ENCODE data around the gene PRAMEF20. TPM values are rescaled to one million over a fixed set of nuclear protein-coding genes. Genes with fewer than 3 reads are reported as not detected.
"Not testable (repeated sequence)": the region's sequence is repeated elsewhere in the genome, so short reads cannot be mapped to it uniquely, and the experiment has no call there.

Gene PRAMEF20
- total RNA-seq (ENCODE audit: unreplicated experiment): not detected
- long read RNA-seq: 0 reads

- DNase-seq; H3K4me1 Mint-ChIP-seq (ENCODE audit: low read depth, unreplicated experiment); H3K27ac Mint-ChIP-seq (ENCODE audit: unreplicated experiment); H3K9me3 Mint-ChIP-seq (ENCODE audit: unreplicated experiment); H3K27me3 Mint-ChIP-seq (ENCODE audit: unreplicated experiment); H3K4me3 Mint-ChIP-seq (ENCODE audit: unreplicated experiment); H3K36me3 Mint-ChIP-seq (ENCODE audit: unreplicated experiment): not testable (repeated sequence)
Observed at GRCh38 chr1:13410150-13410549, at the start of gene PRAMEF20. PRAMEF20 (plus strand) TSS chr1:13410450; CDS start chr1:13416355, 5,905 bp downstream.

- DNase-seq; H3K4me3 Mint-ChIP-seq (ENCODE audit: unreplicated experiment); H3K9me3 Mint-ChIP-seq (ENCODE audit: unreplicated experiment); H3K36me3 Mint-ChIP-seq (ENCODE audit: unreplicated experiment); H3K27ac Mint-ChIP-seq (ENCODE audit: unreplicated experiment); H3K4me1 Mint-ChIP-seq (ENCODE audit: low read depth, unreplicated experiment); H3K27me3 Mint-ChIP-seq (ENCODE audit: unreplicated experiment): not testable (repeated sequence)
Observed at GRCh38 chr1:13362364-13362763, 47.9 kb upstream of the PRAMEF20 start.

- not testable (repeated sequence) for H3K4me1 Mint-ChIP-seq (ENCODE audit: low read depth, unreplicated experiment); DNase-seq; H3K36me3 Mint-ChIP-seq (ENCODE audit: unreplicated experiment); H3K27ac Mint-ChIP-seq (ENCODE audit: unreplicated experiment); H3K27me3 Mint-ChIP-seq (ENCODE audit: unreplicated experiment); H3K4me3 Mint-ChIP-seq (ENCODE audit: unreplicated experiment); H3K9me3 Mint-ChIP-seq (ENCODE audit: unreplicated experiment)
Observed at GRCh38 chr1:13364928-13365327, 45.3 kb upstream of the PRAMEF20 start.

GRCh38 chr1:13366536-13366935 lies 43.7 kb upstream of the PRAMEF20 start:
- H3K27ac Mint-ChIP-seq (ENCODE audit: unreplicated experiment); H3K27me3 Mint-ChIP-seq (ENCODE audit: unreplicated experiment); H3K36me3 Mint-ChIP-seq (ENCODE audit: unreplicated experiment); H3K4me3 Mint-ChIP-seq (ENCODE audit: unreplicated experiment); H3K4me1 Mint-ChIP-seq (ENCODE audit: low read depth, unreplicated experiment); H3K9me3 Mint-ChIP-seq (ENCODE audit: unreplicated experiment); DNase-seq: not testable (repeated sequence)

- not testable (repeated sequence) for DNase-seq; H3K27me3 Mint-ChIP-seq (ENCODE audit: unreplicated experiment); H3K9me3 Mint-ChIP-seq (ENCODE audit: unreplicated experiment); H3K4me3 Mint-ChIP-seq (ENCODE audit: unreplicated experiment); H3K4me1 Mint-ChIP-seq (ENCODE audit: low read depth, unreplicated experiment); H3K27ac Mint-ChIP-seq (ENCODE audit: unreplicated experiment); H3K36me3 Mint-ChIP-seq (ENCODE audit: unreplicated experiment)
Observed at GRCh38 chr1:13368544-13368943, 41.7 kb upstream of the PRAMEF20 start.

GRCh38 chr1:13378983-13379382 lies 31.3 kb upstream of the PRAMEF20 start:
- not testable (repeated sequence) for H3K27ac Mint-ChIP-seq (ENCODE audit: unreplicated experiment); H3K4me3 Mint-ChIP-seq (ENCODE audit: unreplicated experiment)

GRCh38 chr1:13380380-13380779 lies 29.9 kb upstream of the PRAMEF20 start:
- not testable (repeated sequence) for H3K27me3 Mint-ChIP-seq (ENCODE audit: unreplicated experiment); H3K9me3 Mint-ChIP-seq (ENCODE audit: unreplicated experiment); H3K27ac Mint-ChIP-seq (ENCODE audit: unreplicated experiment); DNase-seq; H3K4me3 Mint-ChIP-seq (ENCODE audit: unreplicated experiment); H3K4me1 Mint-ChIP-seq (ENCODE audit: low read depth, unreplicated experiment); H3K36me3 Mint-ChIP-seq (ENCODE audit: unreplicated experiment)

More at GRCh38 chr1:13378983-13379382, 31.3 kb upstream of the PRAMEF20 start:
- H3K36me3 Mint-ChIP-seq (ENCODE audit: unreplicated experiment); H3K4me1 Mint-ChIP-seq (ENCODE audit: low read depth, unreplicated experiment); H3K9me3 Mint-ChIP-seq (ENCODE audit: unreplicated experiment); H3K27me3 Mint-ChIP-seq (ENCODE audit: unreplicated experiment); DNase-seq: not testable (repeated sequence)

GRCh38 chr1:13389332-13389731 lies 20.9 kb upstream of the PRAMEF20 start, which contains the start of gene PRAMEF17:
PRAMEF17 (plus strand) TSS chr1:13389632; CDS start chr1:13389658, 26 bp downstream.
- H3K27me3 Mint-ChIP-seq (ENCODE audit: unreplicated experiment); H3K9me3 Mint-ChIP-seq (ENCODE audit: unreplicated experiment); DNase-seq; H3K36me3 Mint-ChIP-seq (ENCODE audit: unreplicated experiment); H3K4me3 Mint-ChIP-seq (ENCODE audit: unreplicated experiment); H3K4me1 Mint-ChIP-seq (ENCODE audit: low read depth, unreplicated experiment); H3K27ac Mint-ChIP-seq (ENCODE audit: unreplicated experiment): not testable (repeated sequence)

- DNase-seq; H3K4me1 Mint-ChIP-seq (ENCODE audit: low read depth, unreplicated experiment); H3K9me3 Mint-ChIP-seq (ENCODE audit: unreplicated experiment); H3K36me3 Mint-ChIP-seq (ENCODE audit: unreplicated experiment); H3K27me3 Mint-ChIP-seq (ENCODE audit: unreplicated experiment); H3K4me3 Mint-ChIP-seq (ENCODE audit: unreplicated experiment); H3K27ac Mint-ChIP-seq (ENCODE audit: unreplicated experiment): not testable (repeated sequence)
Observed at GRCh38 chr1:13393004-13393403, 17.2 kb upstream of the PRAMEF20 start.

- not testable (repeated sequence) for DNase-seq; H3K4me1 Mint-ChIP-seq (ENCODE audit: low read depth, unreplicated experiment); H3K9me3 Mint-ChIP-seq (ENCODE audit: unreplicated experiment); H3K27me3 Mint-ChIP-seq (ENCODE audit: unreplicated experiment); H3K27ac Mint-ChIP-seq (ENCODE audit: unreplicated experiment); H3K36me3 Mint-ChIP-seq (ENCODE audit: unreplicated experiment); H3K4me3 Mint-ChIP-seq (ENCODE audit: unreplicated experiment)
Observed at GRCh38 chr1:13394761-13395160, 15.5 kb upstream of the PRAMEF20 start.

GRCh38 chr1:13395311-13395710 lies 14.9 kb upstream of the PRAMEF20 start:
- not testable (repeated sequence) for H3K27me3 Mint-ChIP-seq (ENCODE audit: unreplicated experiment); H3K27ac Mint-ChIP-seq (ENCODE audit: unreplicated experiment); H3K9me3 Mint-ChIP-seq (ENCODE audit: unreplicated experiment); H3K4me1 Mint-ChIP-seq (ENCODE audit: low read depth, unreplicated experiment); DNase-seq; H3K4me3 Mint-ChIP-seq (ENCODE audit: unreplicated experiment); H3K36me3 Mint-ChIP-seq (ENCODE audit: unreplicated experiment)
